Measurements from ENCODE around the gene VMAC. TPM values are rescaled to one million over a fixed set of nuclear protein-coding genes. Genes with fewer than 3 reads are reported as not detected.

The VMAC gene
- total RNA-seq, 1 donor, result 18.2 TPM

- H3K9me3 ChIP-seq (ENCODE audit: low read depth, low read length), result no peaks in the 10 kb centered on the region
- H3K4me3 ChIP-seq (ENCODE audit: low read length), result no peak overlapping the region
- no peaks in the 10 kb centered on the region for H3K4me1 ChIP-seq (ENCODE audit: insufficient read depth, low read length)
- H3K27me3 ChIP-seq (ENCODE audit: insufficient read depth, low read length), result no peaks in the 10 kb centered on the region
These were observed 24.5 kb downstream of the VMAC start for GRCh38 chr19:5929179-5929578.

GRCh38 chr19:5929625-5930024 is 25.0 kb downstream of the VMAC start:
- Histone ChIP-seq H3K4me1 (ENCODE audit: insufficient read depth, low read length) (no peaks in the 10 kb centered on the region), H3K9me3 (ENCODE audit: low read depth, low read length) (no peaks in the 10 kb centered on the region), H3K4me3 (ENCODE audit: low read length) (no peak overlapping the region), H3K27me3 (ENCODE audit: insufficient read depth, low read length) (no peaks in the 10 kb centered on the region)

GRCh38 chr19:5931251-5931650 is 26.6 kb downstream of the VMAC start:
- H3K4me3 ChIP-seq (ENCODE audit: low read length), result no peak overlapping the region
- H3K9me3 ChIP-seq (ENCODE audit: low read depth, low read length), result no peaks in the 10 kb centered on the region
- no peaks in the 10 kb centered on the region for H3K27me3 ChIP-seq (ENCODE audit: insufficient read depth, low read length)
- H3K4me1 ChIP-seq (ENCODE audit: insufficient read depth, low read length), result no peaks in the 10 kb centered on the region

GRCh38 chr19:5932146-5932545 is 27.5 kb downstream of the VMAC start:
- Histone ChIP-seq H3K4me1 (ENCODE audit: insufficient read depth, low read length) (no peaks in the 10 kb centered on the region), H3K9me3 (ENCODE audit: low read depth, low read length) (no peaks in the 10 kb centered on the region), H3K4me3 (ENCODE audit: low read length) (no peak overlapping the region), H3K27me3 (ENCODE audit: insufficient read depth, low read length) (no peaks in the 10 kb centered on the region)

GRCh38 chr19:5932609-5933262 is 28.1 kb downstream of the VMAC start:
- Histone ChIP-seq H3K9me3 (ENCODE audit: low read depth, low read length) (no peaks in the 10 kb centered on the region), H3K4me3 (ENCODE audit: low read length) (no peak overlapping the region), H3K27me3 (ENCODE audit: insufficient read depth, low read length) (no peaks in the 10 kb centered on the region), H3K4me1 (ENCODE audit: insufficient read depth, low read length) (no peaks in the 10 kb centered on the region)

GRCh38 chr19:5933391-5934068 is 28.9 kb downstream of the VMAC start:
- no peak overlapping the region for H3K4me3 ChIP-seq (ENCODE audit: low read length)
- H3K4me1 ChIP-seq (ENCODE audit: insufficient read depth, low read length), result no peaks in the 10 kb centered on the region
- no peaks in the 10 kb centered on the region for H3K27me3 ChIP-seq (ENCODE audit: insufficient read depth, low read length)
- no peaks in the 10 kb centered on the region for H3K9me3 ChIP-seq (ENCODE audit: low read depth, low read length)

- H3K4me1 ChIP-seq (ENCODE audit: insufficient read depth, low read length), result no peaks in the 10 kb centered on the region
- no peaks in the 10 kb centered on the region for H3K27me3 ChIP-seq (ENCODE audit: insufficient read depth, low read length)
- H3K9me3 ChIP-seq (ENCODE audit: low read depth, low read length), result no peaks in the 10 kb centered on the region
- H3K4me3 ChIP-seq (ENCODE audit: low read length), result no peak overlapping the region
These were observed 29.4 kb downstream of the VMAC start for GRCh38 chr19:5934069-5934401.

- no peak overlapping the region for H3K4me3 ChIP-seq (ENCODE audit: low read length)
- no peaks in the 10 kb centered on the region for H3K4me1 ChIP-seq (ENCODE audit: insufficient read depth, low read length)
- no peaks in the 10 kb centered on the region for H3K27me3 ChIP-seq (ENCODE audit: insufficient read depth, low read length)
- H3K9me3 ChIP-seq (ENCODE audit: low read depth, low read length), result no peaks in the 10 kb centered on the region
These were observed 30.3 kb downstream of the VMAC start for GRCh38 chr19:5934774-5935472.

GRCh38 chr19:5935473-5936291 is 31.0 kb downstream of the VMAC start:
- Histone ChIP-seq H3K27me3 (ENCODE audit: insufficient read depth, low read length) (no peaks in the 10 kb centered on the region), H3K4me1 (ENCODE audit: insufficient read depth, low read length) (no peaks in the 10 kb centered on the region), H3K4me3 (ENCODE audit: low read length) (no peak overlapping the region), H3K9me3 (ENCODE audit: low read depth, low read length) (no peaks in the 10 kb centered on the region)

GRCh38 chr19:5936292-5936592 is 31.6 kb downstream of the VMAC start:
- no peaks in the 10 kb centered on the region for H3K9me3 ChIP-seq (ENCODE audit: low read depth, low read length)
- H3K4me3 ChIP-seq (ENCODE audit: low read length), result no peak overlapping the region
- no peaks in the 10 kb centered on the region for H3K27me3 ChIP-seq (ENCODE audit: insufficient read depth, low read length)
- H3K4me1 ChIP-seq (ENCODE audit: insufficient read depth, low read length), result no peaks in the 10 kb centered on the region

- Histone ChIP-seq H3K4me3 (ENCODE audit: low read length) (no peak overlapping the region), H3K27me3 (ENCODE audit: insufficient read depth, low read length) (no peaks in the 10 kb centered on the region), H3K4me1 (ENCODE audit: insufficient read depth, low read length) (no peaks in the 10 kb centered on the region), H3K9me3 (ENCODE audit: low read depth, low read length) (no peaks in the 10 kb centered on the region)
These were observed 32.9 kb downstream of the VMAC start for GRCh38 chr19:5937550-5937949.

GRCh38 chr19:5940260-5941208 is 35.9 kb downstream of the VMAC start:
- Histone ChIP-seq H3K4me1 (ENCODE audit: insufficient read depth, low read length) (no peaks in the 10 kb centered on the region), H3K4me3 (ENCODE audit: low read length) (no peak overlapping the region), H3K9me3 (ENCODE audit: low read depth, low read length) (no peaks in the 10 kb centered on the region), H3K27me3 (ENCODE audit: insufficient read depth, low read length) (no peaks in the 10 kb centered on the region)

- no peaks in the 10 kb centered on the region for H3K9me3 ChIP-seq (ENCODE audit: low read depth, low read length)
- peaks cover 7% of the 10 kb centered on the region for H3K4me1 ChIP-seq (ENCODE audit: insufficient read depth, low read length)
- no peak overlapping the region for H3K4me3 ChIP-seq (ENCODE audit: low read length)
- no peaks in the 10 kb centered on the region for H3K27me3 ChIP-seq (ENCODE audit: insufficient read depth, low read length)
These were observed 37.0 kb downstream of the VMAC start for GRCh38 chr19:5941673-5942072.

- no peaks in the 10 kb centered on the region for H3K9me3 ChIP-seq (ENCODE audit: low read depth, low read length)
- no peak overlapping the region for H3K4me3 ChIP-seq (ENCODE audit: low read length)
These were observed 38.4 kb downstream of the VMAC start for GRCh38 chr19:5943045-5943444.

More at GRCh38 chr19:5943045-5943444, 38.4 kb downstream of the VMAC start:
- H3K27me3 ChIP-seq (ENCODE audit: insufficient read depth, low read length), result no peaks in the 10 kb centered on the region
- peaks cover 21% of the 10 kb centered on the region for H3K4me1 ChIP-seq (ENCODE audit: insufficient read depth, low read length)

All from mononuclear cell (primary cell).